Measurements from ENCODE around the gene MAPKAP1. TPM values are rescaled to one million over a fixed set of nuclear protein-coding genes. Genes with fewer than 3 reads are reported as not detected.

Gene MAPKAP1
- total and polyA plus RNA-seq, 9 of the 15 experiments (the other 6 are each of a cell fraction or from before 2014, with no cell fraction given) = 2.6 to 82.1 (median 61.1) TPM

DNA sequence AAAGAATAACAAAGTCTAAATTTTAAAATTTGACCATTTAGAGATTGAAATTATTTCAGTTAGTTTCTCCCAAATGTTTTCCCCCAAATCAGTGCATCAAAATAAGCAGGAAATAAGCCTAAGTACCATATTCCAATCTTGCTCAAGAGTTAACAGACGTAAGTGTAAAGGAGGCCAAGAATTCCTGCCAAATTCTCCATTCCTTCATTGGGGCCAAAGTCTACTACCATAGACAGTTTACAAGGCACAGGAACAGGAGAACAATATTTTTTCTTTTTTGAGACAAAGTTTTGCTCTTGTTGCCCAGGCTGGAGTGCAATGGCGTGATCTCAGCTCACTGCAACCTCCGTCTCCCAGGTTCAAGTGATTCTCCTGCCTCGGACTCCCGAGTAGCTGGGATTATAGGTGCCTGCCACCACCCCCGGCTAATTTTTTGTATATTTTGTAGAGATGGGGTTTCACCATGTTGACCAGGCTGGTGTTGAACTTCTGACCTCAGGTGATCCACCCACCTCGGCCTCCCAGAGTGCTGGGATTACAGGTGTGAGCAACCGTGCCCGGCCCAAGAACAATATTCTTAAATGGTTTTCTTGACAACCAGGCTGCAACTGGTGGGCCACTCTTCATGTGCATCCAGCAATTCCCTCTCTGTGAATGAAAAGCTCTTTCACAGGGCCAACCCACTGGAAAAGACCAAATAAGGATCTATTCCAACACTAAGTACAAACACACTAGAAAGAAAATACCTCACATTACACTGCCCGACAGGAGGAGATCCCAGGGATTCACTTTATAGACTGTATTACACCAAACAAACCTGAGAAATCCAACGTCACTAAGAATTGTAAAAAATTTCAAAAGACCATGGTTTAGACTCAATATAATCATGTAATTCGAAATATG lies 127.7 kb downstream of the MAPKAP1 start:
- no peaks in the 10 kb centered on the region for H3K4me1 ChIP-seq (replicated peaks in 1 of 2; ENCODE audit: control insufficient read depth in 2 of 2, insufficient read depth in 2 of 2, low read length in 2 of 2)
- H3K9ac ChIP-seq (ENCODE audit: insufficient read depth in 1 of 2, low read depth in 2 of 2, low read length in 2 of 2) = no peak overlapping the region
- no peaks in the 10 kb centered on the region for H4K20me1 ChIP-seq (replicated peaks; ENCODE audit: control insufficient read depth, insufficient read depth, low read length)
- intact Hi-C loops (cut with micrococcal nuclease) (no loop called here), in situ Hi-C loops (cut with MboI) (no loop called here)
- ATAC-seq = no peak
- no peaks in the 10 kb centered on the region for H3K9me3 ChIP-seq (replicated peaks; ENCODE audit: control insufficient read depth, insufficient read depth, low read depth, low read length)
- ChIA-PET CTCF (ENCODE audit: low intra/inter-chr PET ratio) (no interaction called here), POLR2A (interaction anchor here (0.6 kb wide), 2 partner anchors 11 to 211 kb away, joined by 3 read pairs; no protein-coding TSS in a partner anchor)
- peaks cover 12% of the 10 kb centered on the region; the same call in 2 of the 3 replicates for H3K36me3 ChIP-seq (ENCODE audit: control insufficient read depth, insufficient read depth, low read length)
- no peak overlapping the region for H3K4me2 ChIP-seq (ENCODE audit: insufficient read depth, low read length)
- no peak overlapping the region for H3K4me3 ChIP-seq
- 86% methylated on average over 11 of the region's 12 CpGs for WGBS (ENCODE audit: insufficient coverage, low coverage, missing lambda C conversion rate)
- no peak for FAIRE-seq
- no TSS peak for BruUV-seq (replicated peaks)
- no peak overlapping the region for H2AFZ ChIP-seq (ENCODE audit: low read depth, low read length)
- no peak for DNase-seq (ENCODE audit: extremely low read depth in 1 of 4, low spot score in 3 of 4)
- TF ChIP-seq, protein P1, sequence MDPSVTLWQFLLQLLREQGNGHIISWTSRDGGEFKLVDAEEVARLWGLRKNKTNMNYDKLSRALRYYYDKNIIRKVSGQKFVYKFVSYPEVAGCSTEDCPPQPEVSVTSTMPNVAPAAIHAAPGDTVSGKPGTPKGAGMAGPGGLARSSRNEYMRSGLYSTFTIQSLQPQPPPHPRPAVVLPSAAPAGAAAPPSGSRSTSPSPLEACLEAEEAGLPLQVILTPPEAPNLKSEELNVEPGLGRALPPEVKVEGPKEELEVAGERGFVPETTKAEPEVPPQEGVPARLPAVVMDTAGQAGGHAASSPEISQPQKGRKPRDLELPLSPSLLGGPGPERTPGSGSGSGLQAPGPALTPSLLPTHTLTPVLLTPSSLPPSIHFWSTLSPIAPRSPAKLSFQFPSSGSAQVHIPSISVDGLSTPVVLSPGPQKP (CRISPR knock-in tag; IDR thresholded peaks at IDR 0.05) = no peak
- TF ChIP-seq EP300 (IDR thresholded peaks at IDR 0.05; ENCODE audit: low read length) = no peak
- TF ChIP-seq POLR2G (IDR thresholded peaks at IDR 0.05; ENCODE audit: low read depth, low read length) = no peak
- TF ChIP-seq ZBTB8A (IDR thresholded peaks at IDR 0.05; ENCODE audit: partially characterized antibody) = no peak
- TF ChIP-seq, protein P2, sequence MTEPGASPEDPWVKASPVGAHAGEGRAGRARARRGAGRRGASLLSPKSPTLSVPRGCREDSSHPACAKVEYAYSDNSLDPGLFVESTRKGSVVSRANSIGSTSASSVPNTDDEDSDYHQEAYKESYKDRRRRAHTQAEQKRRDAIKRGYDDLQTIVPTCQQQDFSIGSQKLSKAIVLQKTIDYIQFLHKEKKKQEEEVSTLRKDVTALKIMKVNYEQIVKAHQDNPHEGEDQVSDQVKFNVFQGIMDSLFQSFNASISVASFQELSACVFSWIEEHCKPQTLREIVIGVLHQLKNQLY (CRISPR knock-in tag; conservative IDR thresholded peaks at IDR 0.05) = no peak
- no peak overlapping the region for H3K27ac ChIP-seq (ENCODE audit: extremely low read depth, low read depth, low read length)
- no peaks in the 10 kb centered on the region for H3K9me1 ChIP-seq (ENCODE audit: control insufficient read depth, insufficient read depth, low read length)
- H3K79me2 ChIP-seq (ENCODE audit: control insufficient read depth, insufficient read depth, low read length) = no peaks in the 10 kb centered on the region
- no peaks in the 10 kb centered on the region for H3K27me3 ChIP-seq (ENCODE audit: control insufficient read depth in 2 of 2, insufficient read depth in 2 of 2, low read length in 2 of 2)

Measured in K562 (cell line).